ENCODE results near the gene RBFOX2. TPM values are rescaled to one million over a fixed set of nuclear protein-coding genes. Genes with fewer than 3 reads are reported as not detected.

The RBFOX2 gene
- polyA plus RNA-seq, 1 of the 3 experiments (the other 2 are of a cell fraction) = 115 TPM

GRCh38 chr22:35985371-35985770 is 43.3 kb downstream of the RBFOX2 start:
- Histone ChIP-seq H3K79me2 (ENCODE audit: insufficient read depth) (peaks cover 99% of the 10 kb centered on the region), H3K9me3 (no peaks in the 10 kb centered on the region), H3K4me2 (no peak overlapping the region), H3K9me2 (no peaks in the 10 kb centered on the region), H3K36me3 (replicated peaks in 1 of 2; ENCODE audit: control insufficient read depth in 1 of 2, insufficient read depth in 2 of 2, low read length in 1 of 2) (peaks cover 10 to 17% of the 10 kb centered on the region in 2 experiments), H4K20me1 (ENCODE audit: insufficient read depth) (0 out of 2 replicates have a peak, but pooled peaks cover 6% of the 10 kb centered on the region), H3K4me1 (ENCODE audit: control insufficient read depth in 1 of 2, insufficient read depth in 2 of 2, low read depth in 1 of 2, low read length in 1 of 2) (peaks cover 33 to 37% of the 10 kb centered on the region in 2 experiments; a peak in 3 of 4 replicates), H2AFZ (ENCODE audit: low read depth) (no peak overlapping the region), H3K27me3 (ENCODE audit: insufficient read depth) (no peaks in the 10 kb centered on the region), H3K27ac (ENCODE audit: low read depth in 2 of 2, low read length in 1 of 2) (peak overlapping the region; percentile 52 to 89; a peak in 3 of 4 replicates), H3K4me3 (ENCODE audit: low read depth in 2 of 2, low read length in 1 of 2) (no peak overlapping the region), H3F3A (replicated peaks; ENCODE audit: insufficient read depth) (peaks cover 7% of the 10 kb centered on the region), H3K9ac (no peak overlapping the region)
- WGBS (ENCODE audit: low lambda C conversion rate) = 90% methylated on average over 3 of the region's 3 CpGs
- no peak for DNase-seq
- ChIA-PET POLR2A (no interaction called here), CTCF (interaction anchor here (1.6 to 6.2 kb wide), 2 partner anchors 54 to 81 kb away, joined by 4 to 39 read pairs; no protein-coding TSS in a partner anchor)
- no peak for TF ChIP-seq PBX3 (IDR thresholded peaks at IDR 0.05)
- TF ChIP-seq MXI1 (IDR thresholded peaks at IDR 0.05; ENCODE audit: low read depth, low read length) = no peak
- no peak for TF ChIP-seq FOXJ3 (CRISPR knock-in tag; IDR thresholded peaks at IDR 0.05)
- no peak for TF ChIP-seq GABPA (IDR thresholded peaks at IDR 0.05; ENCODE audit: low read depth)
- TF ChIP-seq MEF2A (IDR thresholded peaks at IDR 0.05; ENCODE audit: borderline replicate concordance, low read depth) = no peak
- no peak for TF ChIP-seq RXRA (IDR thresholded peaks at IDR 0.05; ENCODE audit: borderline replicate concordance, low read depth)
- no peak for TF ChIP-seq FOXM1 (IDR thresholded peaks at IDR 0.05; ENCODE audit: low read depth)
- TF ChIP-seq USF2 (IDR thresholded peaks at IDR 0.05; ENCODE audit: borderline replicate concordance, low read depth, low read length) = no peak
- no peak for TF ChIP-seq EP300 (IDR thresholded peaks at IDR 0.05; ENCODE audit: borderline replicate concordance in 1 of 2, low read depth in 1 of 2, low read length in 1 of 2)
- no peak for TF ChIP-seq SMC3 (IDR thresholded peaks at IDR 0.05; ENCODE audit: low read depth, low read length)
- no peak for TF ChIP-seq GATA2 (CRISPR knock-in tag; IDR thresholded peaks at IDR 0.05)
- TF ChIP-seq ZBTB33 (IDR thresholded peaks at IDR 0.05; ENCODE audit: borderline replicate concordance, low read depth) = no peak
- no peak for TF ChIP-seq CTCF (IDR thresholded peaks at IDR 0.05)
- TF ChIP-seq RCOR1 (IDR thresholded peaks at IDR 0.05; ENCODE audit: low read length) = no peak
- TF ChIP-seq RFX5 (IDR thresholded peaks at IDR 0.05; ENCODE audit: low read length) = no peak
